ENCODE results near the gene CASKIN2. TPM values are rescaled to one million over a fixed set of nuclear protein-coding genes. Genes with fewer than 3 reads are reported as not detected.

The CASKIN2 gene
- total and polyA plus RNA-seq, 2 of the 4 experiments (the other 2 are of a cell fraction), result 2.9 to 6.9 TPM

- H3K14ac ChIP-seq (replicated peaks; ENCODE audit: low read depth, low read length), result no peak overlapping the region
- H2AK5ac ChIP-seq (ENCODE audit: low read depth, low read length), result no peak overlapping the region
- no peak overlapping the region for H4K5ac ChIP-seq (ENCODE audit: low read depth, low read length)
- CTCF ChIA-PET, result no interaction called here
- H3K4ac ChIP-seq (ENCODE audit: low read depth, low read length), result no peak overlapping the region
- no peak overlapping the region for H4K91ac ChIP-seq (ENCODE audit: insufficient read depth, low read depth, low read length)
- dilution Hi-C loops (cut with HindIII; ENCODE audit: low sequenced_read_pairs, unreplicated experiment) (no loop called here), in situ Hi-C loops (cut with MboI; ENCODE audit: low sequenced_read_pairs) (no loop called here), intact Hi-C loops (cut with micrococcal nuclease) (no loop called here)
- ATAC-seq (ENCODE audit: low read depth) (no peak), DNase-seq (no peak)
- no peaks in the 10 kb centered on the region for H3K36me3 ChIP-seq (ENCODE audit: control insufficient read depth, insufficient read depth, low read length)
- H4K8ac ChIP-seq (ENCODE audit: low read depth in 2 of 2, low read length in 2 of 2), result no peak overlapping the region
- no peak overlapping the region for H2BK5ac ChIP-seq (ENCODE audit: low read depth, low read length, poor library complexity, severe bottlenecking)
- no peak overlapping the region for H3K27ac ChIP-seq (ENCODE audit: insufficient read depth, low read length)
- POLR2A ChIA-PET (ENCODE audit: unreplicated experiment), result no interaction called here
- no peak overlapping the region for H2BK15ac ChIP-seq (ENCODE audit: low read depth, low read length)
- H3K56ac ChIP-seq (ENCODE audit: extremely low read depth, insufficient read depth, low read length), result no peak overlapping the region
- H2AFZ ChIP-seq (replicated peaks; ENCODE audit: low read length, poor library complexity), result no peak overlapping the region
- no peak overlapping the region for H2AK9ac ChIP-seq (replicated peaks; ENCODE audit: low read depth, low read length, poor library complexity)
- H2BK20ac ChIP-seq (ENCODE audit: low read depth, low read length), result no peak overlapping the region
- H4K20me1 ChIP-seq (ENCODE audit: insufficient read depth, low read length), result no peaks in the 10 kb centered on the region
- no peaks in the 10 kb centered on the region for H3K79me1 ChIP-seq (ENCODE audit: low read depth in 1 of 2, low read length in 2 of 2)
- H3K4me1 ChIP-seq (ENCODE audit: control insufficient read depth, insufficient read depth, low read length), result no peaks in the 10 kb centered on the region
- no peak for TF ChIP-seq POLR2A (IDR thresholded peaks at IDR 0.05; ENCODE audit: low read depth, low read length)
- TF ChIP-seq ELK1 (IDR thresholded peaks at IDR 0.05; ENCODE audit: borderline replicate concordance, low read depth, low read length), result no peak
- TF ChIP-seq MXI1 (IDR thresholded peaks at IDR 0.05; ENCODE audit: borderline replicate concordance, low read depth, low read length), result no peak
- TF ChIP-seq FOS (IDR thresholded peaks at IDR 0.05; ENCODE audit: low read depth, low read length), result no peak
- no peak for TF ChIP-seq RFX5 (IDR thresholded peaks at IDR 0.05; ENCODE audit: low read depth, low read length)
- TF ChIP-seq MAZ (IDR thresholded peaks at IDR 0.05; ENCODE audit: borderline replicate concordance, low read depth, low read length), result no peak
- no peak for TF ChIP-seq RCOR1 (IDR thresholded peaks at IDR 0.05; ENCODE audit: insufficient replicate concordance, low read length)
- TF ChIP-seq SMC3 (IDR thresholded peaks at IDR 0.05; ENCODE audit: low read depth, low read length), result no peak
- TF ChIP-seq MAFK (IDR thresholded peaks at IDR 0.05; ENCODE audit: low read depth, low read length), result no peak
- no peak for TF ChIP-seq BHLHE40 (IDR thresholded peaks at IDR 0.05; ENCODE audit: low read depth, low read length)
- H3K9ac ChIP-seq (ENCODE audit: low read depth, low read length), result no peak overlapping the region
- 100% methylated on average over 1 of the region's 8 CpGs; no CpG with 5 or more reads in 1 of the 2 experiments for WGBS, 2 experiments (ENCODE audit: extremely low coverage in 2 of 2, insufficient read length in 1 of 2)
- no peak overlapping the region for H2BK120ac ChIP-seq (ENCODE audit: low read depth, low read length)
- BruUV-seq (replicated peaks), result no TSS peak
- no peak overlapping the region for H3K4me3 ChIP-seq (ENCODE audit: insufficient read depth, low read depth, low read length)
- no peaks in the 10 kb centered on the region for H3K9me3 ChIP-seq (ENCODE audit: control insufficient read depth, insufficient read depth, low read length)
- no peaks in the 10 kb centered on the region for H3K9me1 ChIP-seq (ENCODE audit: insufficient read depth, low read length)
- peaks cover 44% of the 10 kb centered on the region for H3K27me3 ChIP-seq (ENCODE audit: control insufficient read depth, insufficient read depth, low read length)
- H3K4me2 ChIP-seq (ENCODE audit: low read depth, low read length), result no peak overlapping the region
- H3K23ac ChIP-seq (ENCODE audit: low read depth, low read length), result no peak overlapping the region
- no peak overlapping the region for H3K18ac ChIP-seq (ENCODE audit: low read depth, low read length)
Observed at GRCh38 chr17:75535871-75536270, 20.5 kb upstream of the CASKIN2 start.

Data from IMR-90 (cell line).